K562 (cell line): ENCODE measurements around the gene HDAC1. TPM values are rescaled to one million over a fixed set of nuclear protein-coding genes. Genes with fewer than 3 reads are reported as not detected.
A peak's percentile ranks its signal among the peaks of the same experiment; 100 is the strongest.

ENCODE experiments used
- CBFB ChIP-seq: sonication (generic); formaldehyde crosslinking; IDR thresholded peaks from 2 replicates; pipeline ENCODE4 v1.4.0; 2020; ENCODE audit warnings: mild to moderate bottlenecking, missing genetic modification reagents
- CREBBP ChIP-seq: IDR thresholded peaks from one replicate; pipeline ENCODE4 v1.6.1; 2012; ENCODE audit warnings: low read depth, mild to moderate bottlenecking, control low read depth, inconsistent platforms, low read length
- E2F6 ChIP-seq, 2 experiments: IDR thresholded peaks; 2 replicates each; pipeline ENCODE4 v1.6.1; 2011; ENCODE audit warnings: borderline replicate concordance in 1 of 2, control low read depth in 1 of 2, low read depth in 1 of 2, low read length in 1 of 2, mild to moderate bottlenecking in 1 of 2, mixed read lengths in 1 of 2, moderate library complexity in 1 of 2; ENCODE audit not compliant: insufficient read depth in 1 of 2, insufficient read length in 1 of 2, poor library complexity in 1 of 2, severe bottlenecking in 1 of 2; ENCODE audit errors: extremely low read depth in 1 of 2
- FOXA1 ChIP-seq: fragments of 450-650 bp; IDR thresholded peaks from 2 replicates; pipeline ENCODE4 v1.6.1; 2016; ENCODE audit warnings: mild to moderate bottlenecking, borderline replicate concordance
- GTF2B ChIP-seq: IDR thresholded peaks from 2 replicates; pipeline ENCODE4 v1.6.1; 2011; ENCODE audit not compliant: insufficient read length; ENCODE audit errors: extremely low read depth
- MCM5 ChIP-seq: fragments of 450-650 bp; IDR thresholded peaks from 2 replicates; pipeline ENCODE4 v1.6.1; 2016; ENCODE audit warnings: low read depth
- SMC3 ChIP-seq: conservative IDR thresholded peaks from 2 replicates; pipeline ENCODE4 v1.6.1; 2011; ENCODE audit warnings: low read depth, low read length, improper control_type of control experiment; ENCODE audit not compliant: insufficient read depth
- TCFL5 ChIP-seq: fragments of 250-450 bp; sonication (Bioruptor Pico); conservative IDR thresholded peaks from 2 replicates; pipeline ENCODE4 v1.6.1; 2021; ENCODE audit warnings: mild to moderate bottlenecking, moderate library complexity, matching md5 sums
- THRB ChIP-seq: fragments of 450-650 bp; formaldehyde crosslinking; conservative IDR thresholded peaks from 2 replicates; pipeline ENCODE4 v1.4.0; 2022; ENCODE audit warnings: mild to moderate bottlenecking, missing genetic modification characterization
- ZNF121 ChIP-seq: sonication (generic); formaldehyde crosslinking; conservative IDR thresholded peaks from 2 replicates; pipeline ENCODE4 v1.8.0; 2022; ENCODE audit warnings: missing genetic modification reagents
- ZNF436 ChIP-seq: fragments of 250-450, 450-650 bp; sonication (Bioruptor Pico); formaldehyde crosslinking; IDR thresholded peaks from 2 replicates; pipeline ENCODE4 v1.7.0; 2020; ENCODE audit warnings: mild to moderate bottlenecking
- ZNF561 ChIP-seq: fragments of 450-650 bp; formaldehyde crosslinking; conservative IDR thresholded peaks from 2 replicates; pipeline ENCODE4 v1.4.0; 2020; ENCODE audit warnings: mild to moderate bottlenecking, moderate library complexity
- ZNF609 ChIP-seq: sonication (generic); formaldehyde crosslinking; IDR thresholded peaks from 2 replicates; pipeline ENCODE4 v1.8.1; 2023; ENCODE audit warnings: missing genetic modification reagents, mild to moderate bottlenecking, borderline replicate concordance
- ZNF695 ChIP-seq: fragments of 450-650 bp; formaldehyde crosslinking; IDR thresholded peaks from 2 replicates; pipeline ENCODE4 v1.4.0; 2020; ENCODE audit warnings: mild to moderate bottlenecking, moderate library complexity
- polyA plus RNA-seq, 8 experiments: library from polyadenylated mRNA; depleted of rRNA in 4 of 8; stranded (reverse) in 5 of 8; unstranded in 3 of 8; fragments of >200 nt; fragmentation: Nextera tagmentation in 2 of 8; fragmentation: Illumina TruSeq in 1 of 8; extraction: Ambion mirVana in 2 of 8; extraction: Trizol in 1 of 8; gene quantifications; 2 replicates each; pipeline versions ENCODE4 v1.2.1 to v1.2.3, GENCODE V29; 2011 to 2014; ENCODE audit warnings: inconsistent platforms in 1 of 8, missing spikeins in 1 of 8
- total RNA-seq, 7 experiments: library from RNA; depleted of rRNA in 6 of 7; stranded (reverse); fragments of >200 nt in 6 of 7; fragmentation: Illumina TruSeq in 2 of 7; extraction: Trizol in 2 of 7; gene quantifications; 2 replicates each; pipeline versions ENCODE4 v1.2.1 to v1.2.3, GENCODE V29; 2011 to 2021; ENCODE audit warnings: low replicate concordance in 1 of 7

The HDAC1 gene
- total and polyA plus RNA-seq, 9 of the 15 experiments (the other 6 are each of a cell fraction or from before 2014, with no cell fraction given) = 169 to 384 (median 193) TPM

GRCh38 chr1:32291708-32292538, at the start of gene HDAC1 (continued):
- TF ChIP-seq GTF2B = no peak
- TF ChIP-seq ZNF121 (CRISPR knock-in tag) = 0 out of 2 replicates have a peak, but pooled peaks have one; percentile 15
- TF ChIP-seq CREBBP = no peak
- peak; percentile 52; the same call in 1 of the 2 replicates for TF ChIP-seq ZNF609 (CRISPR knock-in tag)
- no peak for TF ChIP-seq ZNF695 (CRISPR knock-in tag)
- no peak for TF ChIP-seq CBFB
- TF ChIP-seq ZNF436 = no peak
- no peak for TF ChIP-seq SMC3
- no peak for TF ChIP-seq TCFL5 (CRISPR knock-in tag)
- peak; percentile 88 for TF ChIP-seq THRB (CRISPR knock-in tag)
- TF ChIP-seq E2F6 (IDR thresholded peaks at IDR 0.05; ENCODE audit: borderline replicate concordance in 1 of 2, extremely low read depth in 1 of 2, insufficient read depth in 1 of 2, insufficient read length in 1 of 2, low read depth in 1 of 2, low read length in 1 of 2, poor library complexity in 1 of 2, severe bottlenecking in 1 of 2) = peak in 1 of 2 experiments; percentile 40
- TF ChIP-seq FOXA1 = no peak
- TF ChIP-seq MCM5 = no peak
- no peak for TF ChIP-seq ZNF561 (CRISPR knock-in tag)
